ENCODE results near the gene INPP5D.

- TF ChIP-seq CTCF (IDR thresholded peaks at IDR 0.05) = no peak
- TF ChIP-seq E2F6 (IDR thresholded peaks at IDR 0.05; ENCODE audit: borderline replicate concordance, low read depth) = no peak
- TF ChIP-seq ESRRA (IDR thresholded peaks at IDR 0.05; ENCODE audit: borderline replicate concordance, low read length) = no peak
- TF ChIP-seq MAZ (IDR thresholded peaks at IDR 0.05; ENCODE audit: borderline replicate concordance, low read depth, low read length) = no peak
- TF ChIP-seq BHLHE40 (IDR thresholded peaks at IDR 0.05; ENCODE audit: low read depth, low read length) = no peak
These were observed 3.3 kb downstream of the INPP5D start for GRCh38 chr2:233063269-233063975.

Measured in A549 (cell line).